SK-N-SH treated with all-trans-retinoic acid at 6 μM for 48 hours (cell line): ENCODE measurements around the gene CENPM.
A peak's percentile ranks its signal among the peaks of the same experiment; 100 is the strongest.

ENCODE experiments used
- ATAC-seq: fragments of 200-7000 bp; cut with Tn5 transposase; 3 replicates; pipeline ENCODE4 v1.9.1; 2020; ENCODE audit warnings: mild to moderate bottlenecking, moderate library complexity
- ARNTL ChIP-seq: fragments of 450-650 bp; formaldehyde crosslinking; IDR thresholded peaks from 2 replicates; pipeline ENCODE4 v1.5.0; 2020; ENCODE audit warnings: low read depth, mild to moderate bottlenecking, moderate library complexity, borderline replicate concordance
- BACH2 ChIP-seq: fragments of 250-450 bp; sonication (Bioruptor Pico); IDR thresholded peaks from 2 replicates; pipeline ENCODE4 v1.9.0; 2021; ENCODE audit warnings: mild to moderate bottlenecking, borderline replicate concordance
- ISL1 ChIP-seq: fragments of 250-450 bp; sonication (Bioruptor Pico); IDR thresholded peaks from 2 replicates; pipeline ENCODE4 v2.1.2; 2022; ENCODE audit warnings: mild to moderate bottlenecking, moderate library complexity
- OSR1 ChIP-seq: fragments of 250-450 bp; sonication (Bioruptor Pico); IDR thresholded peaks from 2 replicates; pipeline ENCODE4 v1.8.0; 2022; ENCODE audit warnings: moderate library complexity, mild to moderate bottlenecking, inconsistent platforms
- PPARA ChIP-seq: fragments of 250-450 bp; sonication (Bioruptor Pico); IDR thresholded peaks from 2 replicates; pipeline ENCODE4 v1.5.0; 2020; ENCODE audit warnings: mild to moderate bottlenecking, borderline replicate concordance
- RARB ChIP-seq: fragments of 250-450 bp; sonication (Bioruptor Pico); IDR thresholded peaks from 2 replicates; pipeline ENCODE4 v1.8.0; 2021; ENCODE audit warnings: mild to moderate bottlenecking, moderate library complexity
- TCF4 ChIP-seq: fragments of 250-450 bp; sonication (Bioruptor Pico); IDR thresholded peaks from 2 replicates; pipeline ENCODE4 v1.8.0; 2021; ENCODE audit warnings: mild to moderate bottlenecking, moderate library complexity, borderline replicate concordance
- TOX ChIP-seq: fragments of 250-450 bp; sonication (Bioruptor Pico); IDR thresholded peaks from 2 replicates; pipeline ENCODE4 v1.8.0; 2021; ENCODE audit warnings: mild to moderate bottlenecking, moderate library complexity, borderline replicate concordance
- ZFP30 ChIP-seq: fragments of 450-650 bp; formaldehyde crosslinking; IDR thresholded peaks from 2 replicates; pipeline ENCODE4 v1.5.0; 2022; ENCODE audit warnings: mild to moderate bottlenecking, moderate library complexity
- ZNF565 ChIP-seq: fragments of 450-650 bp; formaldehyde crosslinking; conservative IDR thresholded peaks from 2 replicates; pipeline ENCODE4 v1.5.0; 2020; ENCODE audit warnings: low read depth, mild to moderate bottlenecking, moderate library complexity
- ZNF70 ChIP-seq: fragments of 450-650 bp; formaldehyde crosslinking; IDR thresholded peaks from 2 replicates; pipeline ENCODE4 v1.5.0; 2020; ENCODE audit warnings: mild to moderate bottlenecking, moderate library complexity
- ZNF8 ChIP-seq: fragments of 450-650 bp; formaldehyde crosslinking; IDR thresholded peaks from 2 replicates; pipeline ENCODE4 v1.5.0; 2020; ENCODE audit warnings: mild to moderate bottlenecking, moderate library complexity
- TF ChIP-seq, protein P1 (sequence below): fragments of 250-450 bp; sonication (Bioruptor Pico); IDR thresholded peaks from 2 replicates; pipeline ENCODE4 v1.8.0; 2021; ENCODE audit warnings: low read depth, mild to moderate bottlenecking, moderate library complexity, borderline replicate concordance
- TF ChIP-seq, protein P2 (sequence below): fragments of 250-450 bp; sonication (Bioruptor Pico); IDR thresholded peaks from 2 replicates; pipeline ENCODE4 v1.5.1; 2020; ENCODE audit warnings: low read depth, mild to moderate bottlenecking, moderate library complexity
- TF ChIP-seq, protein P3 (sequence below): fragments of 250-450 bp; sonication (Bioruptor Pico); IDR thresholded peaks from 2 replicates; pipeline ENCODE4 v1.5.0; 2020; ENCODE audit warnings: mild to moderate bottlenecking, moderate library complexity

Gene CENPM

DNA sequence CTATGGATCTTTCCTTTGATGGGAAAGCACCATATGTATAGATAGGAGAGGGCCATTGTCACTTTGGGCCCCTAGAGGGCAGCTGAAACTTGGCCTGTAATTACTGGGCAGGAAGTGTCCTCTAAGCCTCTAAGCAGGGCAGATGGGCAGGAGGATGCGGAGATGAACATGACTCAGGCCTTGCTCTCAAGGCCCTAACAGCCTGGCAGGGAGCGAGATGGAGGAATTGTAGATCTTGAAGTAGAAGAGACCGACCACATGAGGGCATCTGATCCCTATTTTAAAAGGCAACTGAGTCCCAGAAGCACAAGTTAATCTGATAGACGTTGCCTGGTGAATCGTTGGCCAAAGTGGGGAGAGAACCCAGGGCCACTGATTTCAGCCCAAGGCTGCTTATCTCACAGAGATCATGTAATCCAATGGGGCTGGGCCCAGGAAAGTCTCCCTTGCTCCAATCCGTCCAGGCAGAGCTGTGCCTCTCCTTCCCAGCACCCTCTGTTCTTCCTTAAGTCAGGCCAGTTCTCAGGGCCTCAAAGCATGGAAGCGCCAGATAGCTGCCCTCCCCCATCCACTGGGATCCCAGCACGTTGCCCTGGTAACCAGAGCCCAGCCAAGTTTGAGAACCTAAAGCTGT lies 19.8 kb upstream of the CENPM start:
- TF ChIP-seq, protein P1, sequence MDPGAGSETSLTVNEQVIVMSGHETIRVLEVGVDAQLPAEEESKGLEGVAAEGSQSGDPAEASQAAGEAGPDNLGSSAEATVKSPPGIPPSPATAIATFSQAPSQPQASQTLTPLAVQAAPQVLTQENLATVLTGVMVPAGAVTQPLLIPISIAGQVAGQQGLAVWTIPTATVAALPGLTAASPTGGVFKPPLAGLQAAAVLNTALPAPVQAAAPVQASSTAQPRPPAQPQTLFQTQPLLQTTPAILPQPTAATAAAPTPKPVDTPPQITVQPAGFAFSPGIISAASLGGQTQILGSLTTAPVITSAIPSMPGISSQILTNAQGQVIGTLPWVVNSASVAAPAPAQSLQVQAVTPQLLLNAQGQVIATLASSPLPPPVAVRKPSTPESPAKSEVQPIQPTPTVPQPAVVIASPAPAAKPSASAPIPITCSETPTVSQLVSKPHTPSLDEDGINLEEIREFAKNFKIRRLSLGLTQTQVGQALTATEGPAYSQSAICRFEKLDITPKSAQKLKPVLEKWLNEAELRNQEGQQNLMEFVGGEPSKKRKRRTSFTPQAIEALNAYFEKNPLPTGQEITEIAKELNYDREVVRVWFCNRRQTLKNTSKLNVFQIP, result no peak
- no peak for TF ChIP-seq PPARA (CRISPR knock-in tag)
- TF ChIP-seq ARNTL (CRISPR knock-in tag), result no peak
- no peak for TF ChIP-seq TOX (CRISPR knock-in tag)
- TF ChIP-seq ISL1 (CRISPR knock-in tag), result no peak
- TF ChIP-seq ZNF8 (CRISPR knock-in tag), result no peak
- TF ChIP-seq BACH2, result no peak
- no peak for TF ChIP-seq ZNF70 (CRISPR knock-in tag)
- no peak for TF ChIP-seq ZFP30 (CRISPR knock-in tag)
- no peak for TF ChIP-seq RARB (CRISPR knock-in tag)
- TF ChIP-seq, protein P2, sequence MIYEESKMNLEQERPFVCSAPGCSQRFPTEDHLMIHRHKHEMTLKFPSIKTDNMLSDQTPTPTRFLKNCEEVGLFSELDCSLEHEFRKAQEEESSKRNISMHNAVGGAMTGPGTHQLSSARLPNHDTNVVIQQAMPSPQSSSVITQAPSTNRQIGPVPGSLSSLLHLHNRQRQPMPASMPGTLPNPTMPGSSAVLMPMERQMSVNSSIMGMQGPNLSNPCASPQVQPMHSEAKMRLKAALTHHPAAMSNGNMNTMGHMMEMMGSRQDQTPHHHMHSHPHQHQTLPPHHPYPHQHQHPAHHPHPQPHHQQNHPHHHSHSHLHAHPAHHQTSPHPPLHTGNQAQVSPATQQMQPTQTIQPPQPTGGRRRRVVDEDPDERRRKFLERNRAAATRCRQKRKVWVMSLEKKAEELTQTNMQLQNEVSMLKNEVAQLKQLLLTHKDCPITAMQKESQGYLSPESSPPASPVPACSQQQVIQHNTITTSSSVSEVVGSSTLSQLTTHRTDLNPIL, result no peak
- ATAC-seq, result peak; percentile 77

DNA sequence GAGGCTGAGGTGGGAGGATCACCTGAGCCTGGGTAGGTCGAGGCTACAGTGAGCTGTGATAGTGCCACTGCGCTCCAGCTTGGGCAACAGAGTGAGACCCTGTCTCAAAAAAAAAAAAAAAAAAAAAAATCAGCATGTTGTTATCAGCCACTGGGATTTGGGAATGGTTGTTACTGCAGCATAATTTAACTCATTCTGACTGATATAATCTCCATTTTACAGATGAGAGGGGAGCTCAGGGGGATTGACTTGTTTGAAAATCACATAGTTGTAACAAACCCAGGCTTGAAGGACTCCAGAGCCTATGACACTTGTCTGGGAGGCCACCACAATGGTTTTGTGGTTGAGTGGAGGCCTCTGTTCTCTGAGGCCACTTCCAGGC lies 19.3 kb upstream of the CENPM start:
- no peak for ATAC-seq
- TF ChIP-seq, protein P2, result no peak
- TF ChIP-seq OSR1 (CRISPR knock-in tag), result no peak
- TF ChIP-seq, protein P3, sequence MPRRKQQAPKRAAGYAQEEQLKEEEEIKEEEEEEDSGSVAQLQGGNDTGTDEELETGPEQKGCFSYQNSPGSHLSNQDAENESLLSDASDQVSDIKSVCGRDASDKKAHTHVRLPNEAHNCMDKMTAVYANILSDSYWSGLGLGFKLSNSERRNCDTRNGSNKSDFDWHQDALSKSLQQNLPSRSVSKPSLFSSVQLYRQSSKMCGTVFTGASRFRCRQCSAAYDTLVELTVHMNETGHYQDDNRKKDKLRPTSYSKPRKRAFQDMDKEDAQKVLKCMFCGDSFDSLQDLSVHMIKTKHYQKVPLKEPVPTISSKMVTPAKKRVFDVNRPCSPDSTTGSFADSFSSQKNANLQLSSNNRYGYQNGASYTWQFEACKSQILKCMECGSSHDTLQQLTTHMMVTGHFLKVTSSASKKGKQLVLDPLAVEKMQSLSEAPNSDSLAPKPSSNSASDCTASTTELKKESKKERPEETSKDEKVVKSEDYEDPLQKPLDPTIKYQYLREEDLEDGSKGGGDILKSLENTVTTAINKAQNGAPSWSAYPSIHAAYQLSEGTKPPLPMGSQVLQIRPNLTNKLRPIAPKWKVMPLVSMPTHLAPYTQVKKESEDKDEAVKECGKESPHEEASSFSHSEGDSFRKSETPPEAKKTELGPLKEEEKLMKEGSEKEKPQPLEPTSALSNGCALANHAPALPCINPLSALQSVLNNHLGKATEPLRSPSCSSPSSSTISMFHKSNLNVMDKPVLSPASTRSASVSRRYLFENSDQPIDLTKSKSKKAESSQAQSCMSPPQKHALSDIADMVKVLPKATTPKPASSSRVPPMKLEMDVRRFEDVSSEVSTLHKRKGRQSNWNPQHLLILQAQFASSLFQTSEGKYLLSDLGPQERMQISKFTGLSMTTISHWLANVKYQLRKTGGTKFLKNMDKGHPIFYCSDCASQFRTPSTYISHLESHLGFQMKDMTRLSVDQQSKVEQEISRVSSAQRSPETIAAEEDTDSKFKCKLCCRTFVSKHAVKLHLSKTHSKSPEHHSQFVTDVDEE (CRISPR knock-in tag), result no peak
- no peak for TF ChIP-seq TCF4
- TF ChIP-seq ZNF70 (CRISPR knock-in tag), result no peak
- TF ChIP-seq ZNF565 (CRISPR knock-in tag), result no peak
- TF ChIP-seq ISL1 (CRISPR knock-in tag), result no peak
- TF ChIP-seq PPARA (CRISPR knock-in tag), result no peak

DNA sequence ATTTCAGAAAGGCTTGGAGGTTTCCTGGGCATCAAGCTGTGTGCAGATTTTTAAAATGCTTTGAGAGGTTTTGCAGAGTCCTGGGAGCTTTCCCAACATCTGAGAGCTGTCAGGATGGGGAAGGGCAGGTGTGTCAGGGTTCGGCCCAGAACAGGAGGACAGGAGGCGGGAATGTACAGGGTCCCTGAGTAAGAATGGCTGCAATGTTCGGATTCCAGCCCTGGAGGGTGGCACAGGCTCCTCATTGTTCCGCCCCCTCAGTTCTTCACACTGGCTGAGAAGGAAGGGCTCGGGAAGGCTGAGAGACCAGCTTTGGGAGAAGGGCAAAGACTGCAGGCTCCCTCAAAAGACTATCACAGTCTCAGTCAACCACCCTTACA lies 17.1 kb upstream of the CENPM start:
- ATAC-seq, result no peak
- TF ChIP-seq ARNTL (CRISPR knock-in tag), result no peak
- TF ChIP-seq, protein P2, result no peak
- TF ChIP-seq, protein P3 (CRISPR knock-in tag), result no peak
- TF ChIP-seq TOX (CRISPR knock-in tag), result no peak
- TF ChIP-seq TCF4, result no peak
- no peak for TF ChIP-seq RARB (CRISPR knock-in tag)
- TF ChIP-seq ZNF565 (CRISPR knock-in tag), result no peak
- no peak for TF ChIP-seq BACH2
- no peak for TF ChIP-seq ZNF70 (CRISPR knock-in tag)
